Measurements from ENCODE around the gene KCNJ12.
"Not testable (repeated sequence)": the region's sequence is repeated elsewhere in the genome, so short reads cannot be mapped to it uniquely, and the experiment has no call there.

Gene KCNJ12

GRCh38 chr17:21405904-21406400 lies 29.8 kb downstream of the KCNJ12 start:
- DNase-seq: not testable (repeated sequence)

DNA sequence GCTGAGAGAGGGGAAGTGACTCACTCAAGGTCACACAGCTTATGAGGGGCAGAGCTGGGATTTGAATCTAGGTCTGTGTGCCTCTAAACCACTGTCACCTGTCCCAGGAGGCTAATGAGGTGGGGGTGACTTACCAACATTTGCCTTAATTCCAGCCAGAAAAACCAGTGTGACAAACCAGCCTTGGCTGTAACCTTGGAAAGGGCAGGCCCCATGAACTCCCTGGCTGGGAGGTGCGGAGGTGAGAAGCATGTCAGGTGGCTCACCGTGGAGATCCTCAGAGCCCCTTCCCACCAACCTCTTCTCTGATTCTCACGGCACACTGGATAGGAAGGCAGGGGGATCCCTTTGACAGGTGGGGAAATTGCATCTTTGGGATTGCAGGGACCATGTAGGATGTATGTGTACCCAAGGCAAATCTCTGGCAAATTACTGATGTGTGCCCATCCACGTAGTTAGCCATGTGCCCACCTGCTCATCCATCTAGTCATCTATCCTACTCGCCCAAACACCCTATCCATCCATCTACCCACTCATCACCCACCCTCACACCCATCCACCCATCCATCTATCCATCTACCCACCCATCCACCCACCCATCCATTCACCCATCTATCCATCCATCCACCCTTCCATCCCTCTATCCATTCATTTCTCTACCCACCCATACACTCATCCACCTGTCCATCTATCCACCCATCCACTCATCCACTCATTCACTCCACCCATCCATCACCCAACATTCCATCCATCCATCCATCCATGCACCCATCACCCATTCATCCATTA lies 30.7 kb downstream of the KCNJ12 start:
- DNase-seq: not testable (repeated sequence)

- not testable (repeated sequence) for DNase-seq
Measured at GRCh38 chr17:21407752-21408151, 31.6 kb downstream of the KCNJ12 start.

- not testable (repeated sequence) for DNase-seq
Measured at GRCh38 chr17:21408224-21408623, 32.1 kb downstream of the KCNJ12 start.

- DNase-seq: not testable (repeated sequence)
Measured at GRCh38 chr17:21408766-21409300, 32.7 kb downstream of the KCNJ12 start.

DNA sequence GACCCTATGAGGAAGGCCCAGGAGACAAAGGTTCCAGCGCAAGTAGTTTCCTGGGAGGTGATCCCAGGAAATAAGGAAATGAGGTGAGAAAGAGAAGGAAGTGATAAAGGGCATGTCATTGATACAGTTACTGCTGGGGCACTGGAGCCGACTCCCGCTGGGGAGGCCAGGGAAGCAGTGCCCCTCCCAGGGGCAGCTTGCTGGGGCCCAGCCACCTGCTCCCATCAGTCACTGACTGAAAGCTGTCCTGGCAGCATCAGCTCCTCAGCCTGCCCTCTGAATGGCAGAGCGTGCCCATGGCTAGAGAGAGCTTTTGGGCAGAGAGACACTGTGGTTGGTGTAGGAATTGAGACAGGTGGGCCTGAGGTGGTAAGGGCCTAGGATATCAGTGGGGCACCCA lies 33.2 kb downstream of the KCNJ12 start:
- DNase-seq: not testable (repeated sequence)

DNA sequence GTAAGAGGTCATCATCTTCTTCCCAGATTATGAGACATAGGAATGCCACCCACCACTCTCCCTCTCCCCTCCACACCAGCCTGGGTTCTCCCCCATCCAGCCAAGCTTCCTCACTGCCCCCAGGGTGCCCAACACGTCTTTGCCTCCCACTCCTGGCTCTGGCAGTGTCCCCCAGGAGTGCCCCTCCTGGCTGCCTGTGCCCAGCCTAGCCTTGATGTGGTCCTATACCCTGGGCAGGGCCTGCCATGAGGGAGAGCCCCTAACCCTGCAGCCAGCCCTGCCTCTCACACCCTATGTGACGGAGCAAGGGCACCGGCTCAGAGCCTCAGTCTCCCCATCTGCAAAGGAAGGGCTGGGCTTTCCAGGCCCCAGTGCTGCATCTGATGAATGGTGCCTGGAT lies 33.8 kb downstream of the KCNJ12 start:
- not testable (repeated sequence) for DNase-seq

- DNase-seq: not testable (repeated sequence)
Measured at GRCh38 chr17:21410371-21410770, 34.2 kb downstream of the KCNJ12 start.

- DNase-seq: not testable (repeated sequence)
Measured at GRCh38 chr17:21410906-21411678, 34.9 kb downstream of the KCNJ12 start.

DNA sequence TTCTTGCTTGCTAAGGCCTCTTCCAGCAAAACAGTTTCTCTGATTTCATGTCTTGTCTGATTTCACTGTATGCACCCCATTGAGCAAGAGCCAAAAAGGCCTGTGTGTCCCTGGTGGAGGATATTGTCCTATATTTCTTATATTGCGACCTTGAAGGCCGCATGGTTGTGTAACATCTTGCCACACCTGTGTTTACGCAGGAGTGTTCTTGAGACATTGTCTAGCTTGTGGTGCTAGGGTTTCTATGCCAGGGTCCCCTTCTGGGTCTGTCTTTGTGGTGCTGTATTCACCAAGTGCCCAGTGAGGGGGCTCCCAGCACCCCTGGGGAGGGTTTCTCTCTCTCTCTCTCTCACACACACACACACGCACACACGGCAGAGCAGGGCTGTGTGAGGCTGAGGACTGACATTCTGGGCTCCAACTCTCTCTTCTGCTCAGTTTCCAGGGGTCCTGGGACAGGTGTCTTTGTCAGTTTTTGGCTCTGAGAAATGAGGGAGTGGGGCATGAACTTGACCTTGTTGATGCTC lies 35.6 kb downstream of the KCNJ12 start:
- DNase-seq: not testable (repeated sequence)

DNA sequence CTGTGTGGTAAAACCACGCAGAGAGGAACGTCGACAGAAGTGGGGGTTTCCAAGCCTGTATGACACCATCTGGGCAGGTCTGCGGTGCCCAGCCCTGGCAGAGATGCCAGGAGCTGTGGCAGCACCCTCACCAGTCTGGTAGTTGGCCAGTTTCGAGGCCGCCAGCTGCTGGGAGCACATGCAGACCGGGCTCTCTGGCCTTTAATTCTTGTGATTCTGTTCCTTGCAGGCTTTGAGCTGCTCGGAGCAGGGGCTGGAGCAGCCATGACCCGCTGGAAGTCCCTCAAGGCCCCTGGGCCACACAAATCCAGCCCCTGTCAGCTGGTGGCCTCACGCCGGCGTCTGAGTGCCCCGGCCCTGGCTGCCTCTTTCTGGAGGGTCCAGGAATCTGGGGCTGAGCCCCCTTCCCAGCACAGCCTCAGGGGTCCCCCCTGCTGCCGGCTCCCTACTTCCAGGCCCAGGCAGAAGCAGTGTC lies 36.1 kb downstream of the KCNJ12 start:
- DNase-seq: not testable (repeated sequence)

- DNase-seq: peak in 7 of 56 donors; percentile 4 to 31 (median 21)
Measured at GRCh38 chr17:21413570-21414279, 37.6 kb downstream of the KCNJ12 start.

DNA sequence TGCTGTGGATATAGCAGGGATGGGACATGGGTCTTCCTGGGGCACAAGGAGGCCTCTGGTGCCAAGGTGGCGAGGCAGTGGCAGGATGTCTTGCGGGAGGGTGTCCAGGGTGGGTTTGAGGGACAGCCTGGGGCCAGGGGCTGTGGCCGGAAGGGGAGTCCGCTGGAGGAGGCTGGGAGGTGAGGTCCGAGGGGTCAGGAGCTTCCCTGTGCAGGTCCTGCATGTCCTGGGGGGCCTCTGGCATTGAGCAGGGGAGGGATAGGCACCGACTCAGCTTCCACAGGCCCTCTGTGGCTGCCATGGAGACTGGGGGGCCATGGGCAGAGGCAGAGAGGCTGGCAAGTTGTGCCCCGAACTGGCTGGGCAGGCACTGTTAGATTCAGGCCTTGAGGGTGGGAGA lies 38.5 kb downstream of the KCNJ12 start:
- DNase-seq: not testable (repeated sequence)

- not testable (repeated sequence) for DNase-seq
Measured at GRCh38 chr17:21415166-21415990, 39.2 kb downstream of the KCNJ12 start.

GRCh38 chr17:21416471-21416981 lies 40.4 kb downstream of the KCNJ12 start:
- DNase-seq: not testable (repeated sequence)

DNA sequence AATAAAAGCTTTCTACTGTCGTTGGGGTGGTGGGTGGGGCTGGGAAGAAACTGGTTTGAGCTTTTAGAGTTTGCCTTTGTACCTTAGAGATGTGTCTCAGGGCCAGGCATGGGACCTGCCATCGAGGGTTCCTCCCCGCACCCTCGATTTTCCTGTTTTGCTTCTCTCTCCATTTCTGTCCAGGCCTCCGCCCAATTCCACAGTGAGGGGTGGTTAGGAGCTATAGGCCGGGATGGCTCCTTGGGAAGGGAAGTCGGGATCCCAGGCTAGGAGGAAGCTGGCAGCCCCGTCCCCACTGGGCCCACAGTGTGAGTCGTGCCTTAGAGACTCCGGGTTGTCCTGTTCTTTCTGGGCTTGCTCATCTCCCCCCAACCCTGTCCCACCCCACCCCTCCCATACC lies 41.2 kb downstream of the KCNJ12 start:
- DNase-seq: not testable (repeated sequence)

DNA sequence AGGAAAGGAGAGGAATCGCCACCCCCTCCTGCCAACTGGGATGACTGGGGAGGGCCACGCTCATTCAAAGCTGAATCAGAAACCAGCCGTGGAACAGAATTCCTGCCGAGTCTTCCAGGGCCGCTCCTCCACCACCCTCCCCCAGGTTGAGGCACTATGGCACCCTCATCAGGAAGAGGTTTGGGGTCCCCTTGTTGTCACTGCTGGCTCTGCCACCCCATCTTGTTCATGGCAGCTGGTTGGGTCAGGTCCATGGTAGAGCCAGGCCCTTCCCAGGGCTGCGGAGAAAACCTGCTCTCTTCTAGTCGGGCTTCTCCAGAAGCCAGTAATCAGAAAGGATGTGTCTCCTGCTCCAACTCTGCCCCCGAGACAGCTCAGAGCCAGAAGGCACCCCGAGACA lies 41.8 kb downstream of the KCNJ12 start:
- no peak for DNase-seq

DNA sequence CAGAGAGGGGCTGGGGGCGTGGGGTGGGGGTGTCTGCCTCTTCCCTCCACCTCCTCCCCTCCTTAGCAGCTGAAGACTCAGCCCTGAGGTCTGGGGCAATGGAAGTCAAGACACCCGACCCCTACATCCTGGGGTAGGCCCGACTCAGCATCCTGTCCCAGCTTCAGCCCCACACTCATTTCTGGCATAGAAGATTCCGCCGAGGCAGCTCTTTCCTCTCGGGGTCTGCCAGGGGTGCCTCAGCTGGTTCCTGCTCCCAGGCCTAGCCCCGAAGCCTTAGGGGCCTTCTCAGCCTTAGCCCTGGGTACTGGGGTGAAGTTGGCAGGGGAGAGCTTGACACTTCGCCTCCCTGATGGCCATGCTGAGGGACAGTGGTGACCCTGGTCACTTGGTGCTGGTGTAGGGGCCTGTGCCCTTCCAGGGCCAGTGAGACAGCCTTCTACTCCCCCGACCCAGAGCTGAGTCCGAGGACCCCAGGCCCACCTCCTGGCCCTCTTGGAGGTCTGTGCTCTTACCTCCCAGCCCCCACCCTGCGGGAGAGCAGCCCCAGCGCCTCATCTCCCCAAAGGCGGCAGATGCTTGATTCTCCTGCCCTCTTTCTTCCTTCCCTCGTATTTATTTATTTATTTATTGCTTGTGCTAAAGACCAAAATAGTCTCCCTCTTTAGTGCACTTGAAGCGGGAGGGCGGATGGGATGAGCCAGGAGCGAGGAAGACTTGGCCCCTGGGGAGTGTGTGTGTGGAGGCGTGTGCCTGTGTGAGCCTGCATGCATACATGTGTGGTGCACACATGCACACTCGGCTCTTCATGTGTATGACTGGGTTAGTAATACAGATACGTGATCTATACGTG lies 42.5 kb downstream of the KCNJ12 start:
- no peak for DNase-seq

Measured in amygdala (tissue), 56 donors.